Sigmoid colon (tissue), 4 donors: ENCODE results near the gene PRKX.

ENCODE experiments used
- CTCF ChIP-seq, 4 experiments: fragments of 450-650 bp in 3 of 4; fragments of 200-600 bp in 1 of 4; IDR thresholded peaks; one replicate each; pipeline ENCODE4 v1.5.1; 2016 to 2019; ENCODE audit warnings: antibody characterized with exemption in 4 of 4, mild to moderate bottlenecking in 3 of 4, moderate library complexity in 2 of 4
- EP300 ChIP-seq, 4 donors: sonication (generic); formaldehyde crosslinking; IDR thresholded peaks; one replicate each; pipeline ENCODE4 v1.6.1; 2017; ENCODE audit warnings: antibody characterized with exemption in 4 of 4

GRCh38 chrX:3743801-3744439, 30.5 kb upstream of the PRKX start:
- TF ChIP-seq EP300 (IDR thresholded peaks at IDR 0.05), result no peak
- no peak for TF ChIP-seq CTCF (IDR thresholded peaks at IDR 0.05)
